Measurements from ENCODE around the gene DHRS11. TPM values are rescaled to one million over a fixed set of nuclear protein-coding genes. Genes with fewer than 3 reads are reported as not detected.

Gene DHRS11
- polyA plus RNA-seq, 1 donor from 2014 or later: 18.6 TPM

DNA sequence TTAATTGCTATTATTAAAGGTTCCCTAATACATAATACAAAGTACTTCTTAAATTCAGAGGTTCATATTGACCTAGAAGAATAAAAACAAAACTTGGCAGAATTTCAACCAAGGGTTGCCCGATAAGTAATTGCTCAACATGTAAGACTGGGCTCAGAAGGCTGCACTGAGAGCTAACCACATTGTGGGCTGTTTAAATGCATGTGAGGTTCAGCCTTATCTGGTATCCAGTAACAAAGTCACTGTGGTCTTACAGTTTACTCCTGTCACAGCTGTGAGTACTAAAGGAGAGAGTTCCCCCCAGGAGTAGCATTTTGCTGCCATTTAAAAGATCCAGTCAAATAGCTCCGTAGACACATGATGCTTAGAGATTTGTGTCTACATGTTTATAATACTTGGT lies 1.6 kb upstream of the DHRS11 start:
- Histone ChIP-seq H3K9me3 (ENCODE audit: low read length) (no peaks in the 10 kb centered on the region), H3K9ac (ENCODE audit: low read length) (no peak overlapping the region), H2AFZ (ENCODE audit: low read depth, low read length) (no peak overlapping the region), H3K27ac (ENCODE audit: low read length) (no peak overlapping the region), H4K20me1 (ENCODE audit: insufficient read depth) (no peaks in the 10 kb centered on the region), H3K27me3 (ENCODE audit: insufficient read depth, low read depth, low read length) (no peaks in the 10 kb centered on the region), H3K79me2 (replicated peaks; ENCODE audit: insufficient read depth, low read length) (no peaks in the 10 kb centered on the region), H3K4me3 (ENCODE audit: low read length) (no peak overlapping the region), H3K4me2 (ENCODE audit: low read length) (no peak overlapping the region), H3K36me3 (ENCODE audit: insufficient read depth, low read length) (no peaks in the 10 kb centered on the region), H3K9me2 (ENCODE audit: insufficient read depth, low read length) (no peaks in the 10 kb centered on the region), H3F3A (ENCODE audit: insufficient read depth, low read length, poor library complexity, severe bottlenecking) (no peaks in the 10 kb centered on the region)
- TF ChIP-seq, protein P1, sequence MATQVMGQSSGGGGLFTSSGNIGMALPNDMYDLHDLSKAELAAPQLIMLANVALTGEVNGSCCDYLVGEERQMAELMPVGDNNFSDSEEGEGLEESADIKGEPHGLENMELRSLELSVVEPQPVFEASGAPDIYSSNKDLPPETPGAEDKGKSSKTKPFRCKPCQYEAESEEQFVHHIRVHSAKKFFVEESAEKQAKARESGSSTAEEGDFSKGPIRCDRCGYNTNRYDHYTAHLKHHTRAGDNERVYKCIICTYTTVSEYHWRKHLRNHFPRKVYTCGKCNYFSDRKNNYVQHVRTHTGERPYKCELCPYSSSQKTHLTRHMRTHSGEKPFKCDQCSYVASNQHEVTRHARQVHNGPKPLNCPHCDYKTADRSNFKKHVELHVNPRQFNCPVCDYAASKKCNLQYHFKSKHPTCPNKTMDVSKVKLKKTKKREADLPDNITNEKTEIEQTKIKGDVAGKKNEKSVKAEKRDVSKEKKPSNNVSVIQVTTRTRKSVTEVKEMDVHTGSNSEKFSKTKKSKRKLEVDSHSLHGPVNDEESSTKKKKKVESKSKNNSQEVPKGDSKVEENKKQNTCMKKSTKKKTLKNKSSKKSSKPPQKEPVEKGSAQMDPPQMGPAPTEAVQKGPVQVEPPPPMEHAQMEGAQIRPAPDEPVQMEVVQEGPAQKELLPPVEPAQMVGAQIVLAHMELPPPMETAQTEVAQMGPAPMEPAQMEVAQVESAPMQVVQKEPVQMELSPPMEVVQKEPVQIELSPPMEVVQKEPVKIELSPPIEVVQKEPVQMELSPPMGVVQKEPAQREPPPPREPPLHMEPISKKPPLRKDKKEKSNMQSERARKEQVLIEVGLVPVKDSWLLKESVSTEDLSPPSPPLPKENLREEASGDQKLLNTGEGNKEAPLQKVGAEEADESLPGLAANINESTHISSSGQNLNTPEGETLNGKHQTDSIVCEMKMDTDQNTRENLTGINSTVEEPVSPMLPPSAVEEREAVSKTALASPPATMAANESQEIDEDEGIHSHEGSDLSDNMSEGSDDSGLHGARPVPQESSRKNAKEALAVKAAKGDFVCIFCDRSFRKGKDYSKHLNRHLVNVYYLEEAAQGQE (IDR thresholded peaks at IDR 0.05; ENCODE audit: borderline replicate concordance): no peak
- no peak for TF ChIP-seq SMC3 (conservative IDR thresholded peaks at IDR 0.05; ENCODE audit: poor library complexity)
- no peak for TF ChIP-seq EP300 (conservative IDR thresholded peaks at IDR 0.05; ENCODE audit: poor library complexity, severe bottlenecking)
- no peak for TF ChIP-seq EZH2 (IDR thresholded peaks at IDR 0.05; ENCODE audit: borderline replicate concordance, insufficient read depth, low read length, poor library complexity, severe bottlenecking)
- TF ChIP-seq, protein P2, sequence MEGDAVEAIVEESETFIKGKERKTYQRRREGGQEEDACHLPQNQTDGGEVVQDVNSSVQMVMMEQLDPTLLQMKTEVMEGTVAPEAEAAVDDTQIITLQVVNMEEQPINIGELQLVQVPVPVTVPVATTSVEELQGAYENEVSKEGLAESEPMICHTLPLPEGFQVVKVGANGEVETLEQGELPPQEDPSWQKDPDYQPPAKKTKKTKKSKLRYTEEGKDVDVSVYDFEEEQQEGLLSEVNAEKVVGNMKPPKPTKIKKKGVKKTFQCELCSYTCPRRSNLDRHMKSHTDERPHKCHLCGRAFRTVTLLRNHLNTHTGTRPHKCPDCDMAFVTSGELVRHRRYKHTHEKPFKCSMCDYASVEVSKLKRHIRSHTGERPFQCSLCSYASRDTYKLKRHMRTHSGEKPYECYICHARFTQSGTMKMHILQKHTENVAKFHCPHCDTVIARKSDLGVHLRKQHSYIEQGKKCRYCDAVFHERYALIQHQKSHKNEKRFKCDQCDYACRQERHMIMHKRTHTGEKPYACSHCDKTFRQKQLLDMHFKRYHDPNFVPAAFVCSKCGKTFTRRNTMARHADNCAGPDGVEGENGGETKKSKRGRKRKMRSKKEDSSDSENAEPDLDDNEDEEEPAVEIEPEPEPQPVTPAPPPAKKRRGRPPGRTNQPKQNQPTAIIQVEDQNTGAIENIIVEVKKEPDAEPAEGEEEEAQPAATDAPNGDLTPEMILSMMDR (IDR thresholded peaks at IDR 0.05; ENCODE audit: poor library complexity, severe bottlenecking): no peak
- TF ChIP-seq MXI1 (conservative IDR thresholded peaks at IDR 0.05; ENCODE audit: poor library complexity, severe bottlenecking): no peak
- TF ChIP-seq RAD21 (conservative IDR thresholded peaks at IDR 0.05): no peak
- TF ChIP-seq TAF1 (IDR thresholded peaks at IDR 0.05; ENCODE audit: low read depth): no peak

DNA sequence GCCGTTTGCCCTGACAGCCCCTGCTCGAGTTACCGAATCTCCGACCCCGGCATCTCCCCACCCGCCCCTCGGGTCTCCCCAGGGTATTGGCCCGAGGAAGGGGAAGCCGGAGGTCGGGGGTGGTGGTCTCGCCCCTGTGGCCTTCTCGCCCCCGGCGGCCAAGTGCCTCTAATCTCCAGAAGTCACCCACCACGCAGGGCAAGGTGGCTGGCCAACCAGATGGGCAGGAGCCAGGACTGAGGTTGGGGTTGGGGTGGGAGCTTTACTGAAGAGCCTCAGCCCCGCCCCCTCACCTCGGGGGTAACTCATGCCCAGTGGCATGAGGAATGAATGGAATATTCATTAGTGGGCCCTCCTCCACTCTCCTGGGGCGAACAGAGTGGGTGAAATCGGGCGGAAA lies 637 bp downstream of the DHRS11 start:
- H3K9me3 ChIP-seq (ENCODE audit: low read length): no peaks in the 10 kb centered on the region
- H2AFZ ChIP-seq (ENCODE audit: low read depth, low read length): no peak overlapping the region
- no peaks in the 10 kb centered on the region for H4K20me1 ChIP-seq (ENCODE audit: insufficient read depth)
- H3K36me3 ChIP-seq (ENCODE audit: insufficient read depth, low read length): no peaks in the 10 kb centered on the region
- H3K27me3 ChIP-seq (ENCODE audit: insufficient read depth, low read depth, low read length): no peaks in the 10 kb centered on the region
- peak overlapping the region; percentile 69 for H3K9ac ChIP-seq (ENCODE audit: low read length)
- no peaks in the 10 kb centered on the region for H3K79me2 ChIP-seq (replicated peaks; ENCODE audit: insufficient read depth, low read length)
- peak overlapping the region; percentile 82 for H3K4me3 ChIP-seq (ENCODE audit: low read length)
- no peaks in the 10 kb centered on the region for H3K9me2 ChIP-seq (ENCODE audit: insufficient read depth, low read length)
- peak overlapping the region; percentile 78 for H3K4me2 ChIP-seq (ENCODE audit: low read length)
- H3F3A ChIP-seq (ENCODE audit: insufficient read depth, low read length, poor library complexity, severe bottlenecking): no peaks in the 10 kb centered on the region
- TF ChIP-seq POLR2AphosphoS5 (IDR thresholded peaks at IDR 0.05): no peak
- TF ChIP-seq EZH2 (IDR thresholded peaks at IDR 0.05; ENCODE audit: borderline replicate concordance, insufficient read depth, low read length, poor library complexity, severe bottlenecking): no peak
- no peak for TF ChIP-seq SMC3 (conservative IDR thresholded peaks at IDR 0.05; ENCODE audit: poor library complexity)
- TF ChIP-seq, protein P1 (IDR thresholded peaks at IDR 0.05; ENCODE audit: borderline replicate concordance): no peak
- TF ChIP-seq EP300 (conservative IDR thresholded peaks at IDR 0.05; ENCODE audit: poor library complexity, severe bottlenecking): no peak
- no peak for TF ChIP-seq MXI1 (conservative IDR thresholded peaks at IDR 0.05; ENCODE audit: poor library complexity, severe bottlenecking)
- TF ChIP-seq, protein P2 (IDR thresholded peaks at IDR 0.05; ENCODE audit: poor library complexity, severe bottlenecking): no peak
- no peak for TF ChIP-seq TAF1 (IDR thresholded peaks at IDR 0.05; ENCODE audit: low read depth)
- no peak for TF ChIP-seq RAD21 (conservative IDR thresholded peaks at IDR 0.05)
- no peak overlapping the region for H3K27ac ChIP-seq (ENCODE audit: low read length)
